Inferior parietal cortex (tissue), 1 donor: ENCODE data around the gene PSMC1.

Experiments
- DNase-seq: peaks from one replicate; pipeline ENCODE4 v3.0.0-alpha.2; 2016; ENCODE audit errors: extremely low spot score

The PSMC1 gene

DNA sequence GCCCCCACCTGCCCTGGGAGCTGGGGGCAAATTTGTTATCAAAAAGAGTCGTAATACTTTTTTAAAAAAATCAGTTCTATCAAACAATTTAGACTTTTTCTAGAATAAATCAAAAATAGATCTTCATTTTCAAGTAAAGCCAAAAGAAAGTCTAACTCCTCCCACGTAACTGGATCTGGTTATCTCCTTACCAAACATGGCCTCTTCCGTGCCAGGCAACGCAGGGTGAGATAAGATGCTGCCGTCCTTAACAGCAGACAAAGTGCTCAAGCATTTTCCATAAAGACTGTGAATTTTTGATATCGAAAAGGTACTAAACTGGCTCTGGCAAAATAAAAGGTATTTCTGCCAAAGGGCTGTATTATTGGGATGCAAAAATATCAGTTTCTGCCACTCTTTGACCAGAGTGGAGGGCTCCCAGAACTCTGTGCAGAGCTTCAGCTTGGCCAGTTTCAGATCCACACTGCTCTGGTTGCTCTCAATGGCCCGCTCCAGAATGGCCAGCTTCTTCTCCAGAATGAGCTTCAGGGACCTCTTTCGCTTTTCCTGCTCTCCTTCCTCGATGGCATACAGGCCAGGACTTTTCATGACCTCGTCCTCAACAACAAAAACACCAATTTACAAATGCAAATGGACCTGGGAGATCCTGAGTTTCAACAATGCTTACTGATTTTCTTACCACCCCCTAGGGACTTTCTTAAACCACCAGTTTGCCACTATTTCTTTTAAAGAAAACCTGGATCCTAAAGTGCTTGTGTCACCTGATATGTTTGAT, 46.4 kb downstream of the PSMC1 start:
- DNase-seq: peak; percentile 39

DNA sequence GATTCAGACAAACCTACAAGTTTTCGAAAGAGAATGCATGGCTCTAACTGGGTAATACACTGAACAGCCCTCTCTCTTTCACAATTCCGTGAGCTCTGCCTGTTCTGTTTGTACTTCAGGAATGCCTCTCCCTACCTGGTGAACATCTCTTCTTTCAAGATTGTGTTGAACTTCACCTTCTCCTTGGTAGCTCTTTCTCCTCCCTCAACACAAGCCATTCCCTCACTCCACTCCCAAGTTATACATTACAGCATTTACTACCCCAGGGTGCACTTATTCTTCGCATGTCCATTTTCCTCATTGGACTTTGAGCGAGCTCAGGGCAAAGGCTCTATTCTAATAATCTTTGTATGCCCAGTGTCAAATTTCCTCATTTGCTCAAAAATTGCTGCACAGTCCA, 47.1 kb downstream of the PSMC1 start:
- no peak for DNase-seq

DNA sequence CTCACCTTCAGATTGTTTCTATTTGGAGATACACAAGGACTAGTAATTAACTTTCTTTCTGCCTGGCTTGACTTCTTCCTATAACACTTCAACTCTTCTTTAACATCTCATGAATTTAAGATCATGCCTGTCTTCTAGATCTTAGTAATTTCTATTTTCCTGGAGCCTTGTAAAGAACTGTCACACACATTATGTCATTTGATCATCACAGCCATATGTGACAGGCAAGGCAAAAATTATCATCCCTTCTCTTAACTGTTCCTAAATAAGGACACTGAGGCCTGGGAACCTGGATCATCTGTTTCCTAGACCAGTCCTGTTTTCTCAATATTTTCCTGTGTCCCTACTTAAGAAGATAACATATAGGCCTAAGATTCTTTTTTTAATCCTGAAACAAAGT, 48.1 kb downstream of the PSMC1 start:
- no peak for DNase-seq

DNA sequence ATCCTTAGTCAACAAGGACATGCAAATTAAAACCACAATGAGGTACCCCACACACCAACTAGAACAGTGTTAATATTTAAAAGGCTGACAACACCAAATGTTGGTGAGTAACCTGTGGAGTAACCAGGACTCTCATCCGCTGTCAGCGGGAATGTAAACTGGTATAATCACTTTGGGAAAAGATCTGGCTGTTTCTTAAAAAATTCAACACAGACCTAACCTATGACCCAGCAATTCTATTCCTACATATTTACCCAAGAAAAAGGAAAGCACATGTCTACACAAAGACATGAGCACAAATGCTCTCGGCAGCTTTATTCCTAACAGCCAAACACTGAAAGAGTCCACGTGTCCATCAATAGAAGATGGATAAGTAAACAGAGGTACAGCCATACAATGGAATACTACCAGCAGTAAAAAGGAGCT, 48.8 kb downstream of the PSMC1 start:
- no peak for DNase-seq

DNA sequence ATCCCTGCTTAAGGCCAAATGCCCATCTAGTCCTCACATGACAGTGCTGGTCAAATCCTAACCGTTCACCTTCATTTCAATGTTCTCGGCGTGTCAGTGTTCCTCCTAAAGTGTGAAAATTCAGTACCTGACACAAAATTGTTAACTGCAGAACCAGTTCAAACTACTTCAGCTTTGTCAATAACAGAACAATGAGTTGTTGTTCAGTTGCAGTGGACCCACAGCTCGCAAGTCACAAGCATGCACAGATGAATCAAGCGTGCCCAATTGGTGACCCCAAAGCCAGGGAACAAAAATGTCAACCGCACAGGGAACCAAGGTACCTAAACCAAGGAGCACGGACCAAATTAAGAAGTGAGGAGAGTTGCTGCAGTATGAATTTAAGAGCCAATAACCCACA, 52.2 kb downstream of the PSMC1 start:
- DNase-seq: peak; percentile 39

DNA sequence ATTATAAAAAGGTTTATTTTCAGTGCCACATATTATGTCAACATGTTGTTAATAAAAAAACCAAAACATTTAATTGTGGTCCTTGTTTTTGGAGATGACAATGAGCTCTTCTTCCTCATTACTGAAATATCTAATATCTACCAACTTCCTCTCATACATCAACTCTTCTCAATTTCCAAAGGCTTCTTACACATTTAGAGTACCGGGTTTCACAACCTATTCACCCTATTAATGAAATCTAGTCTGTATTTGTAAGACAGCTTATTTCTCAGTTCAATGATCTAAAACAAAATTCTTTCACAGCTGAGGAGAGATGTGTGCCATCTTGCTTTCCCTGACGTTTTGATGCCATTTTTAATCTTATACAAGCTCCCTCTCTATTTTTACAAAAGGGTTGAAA, 60.9 kb downstream of the PSMC1 start:
- DNase-seq: no peak

DNA sequence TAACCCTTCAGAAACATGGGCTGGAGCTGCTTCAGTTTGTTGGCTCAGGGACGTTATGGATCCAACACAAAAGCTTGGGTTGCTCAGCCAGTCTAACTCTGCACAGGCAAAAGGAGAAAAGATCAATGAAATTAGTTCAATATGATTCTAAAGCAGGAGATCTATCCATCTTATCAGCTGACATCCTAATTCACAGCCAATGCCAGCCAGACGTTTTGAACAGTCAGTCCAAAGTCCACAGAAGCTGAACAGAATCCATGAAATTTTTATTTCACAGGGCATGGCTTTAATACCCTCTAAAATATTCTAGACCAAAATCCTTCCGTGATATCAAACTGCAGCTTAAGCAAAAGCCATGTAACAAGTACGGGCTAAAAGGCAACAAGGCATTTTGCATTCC, 61.7 kb downstream of the PSMC1 start:
- DNase-seq: no peak

DNA sequence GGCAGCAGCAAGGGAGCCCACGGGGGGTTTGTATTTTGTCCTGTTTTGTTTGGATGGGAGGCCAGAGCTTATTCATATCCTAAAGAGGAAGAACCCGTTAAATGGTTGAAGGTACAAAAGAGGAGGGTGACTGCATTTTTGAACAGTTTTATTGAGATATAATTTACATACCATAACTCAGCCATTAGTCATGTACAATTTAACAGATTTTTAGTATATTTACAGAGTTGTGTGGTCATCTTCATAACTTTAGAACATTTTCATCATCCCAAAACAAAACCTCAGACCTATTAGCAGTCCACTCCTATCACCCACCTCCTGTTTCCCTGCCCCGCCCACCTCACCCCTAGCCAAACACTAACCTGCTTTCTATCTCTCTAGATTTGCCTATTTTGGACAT, 62.8 kb downstream of the PSMC1 start:
- no peak for DNase-seq

DNA sequence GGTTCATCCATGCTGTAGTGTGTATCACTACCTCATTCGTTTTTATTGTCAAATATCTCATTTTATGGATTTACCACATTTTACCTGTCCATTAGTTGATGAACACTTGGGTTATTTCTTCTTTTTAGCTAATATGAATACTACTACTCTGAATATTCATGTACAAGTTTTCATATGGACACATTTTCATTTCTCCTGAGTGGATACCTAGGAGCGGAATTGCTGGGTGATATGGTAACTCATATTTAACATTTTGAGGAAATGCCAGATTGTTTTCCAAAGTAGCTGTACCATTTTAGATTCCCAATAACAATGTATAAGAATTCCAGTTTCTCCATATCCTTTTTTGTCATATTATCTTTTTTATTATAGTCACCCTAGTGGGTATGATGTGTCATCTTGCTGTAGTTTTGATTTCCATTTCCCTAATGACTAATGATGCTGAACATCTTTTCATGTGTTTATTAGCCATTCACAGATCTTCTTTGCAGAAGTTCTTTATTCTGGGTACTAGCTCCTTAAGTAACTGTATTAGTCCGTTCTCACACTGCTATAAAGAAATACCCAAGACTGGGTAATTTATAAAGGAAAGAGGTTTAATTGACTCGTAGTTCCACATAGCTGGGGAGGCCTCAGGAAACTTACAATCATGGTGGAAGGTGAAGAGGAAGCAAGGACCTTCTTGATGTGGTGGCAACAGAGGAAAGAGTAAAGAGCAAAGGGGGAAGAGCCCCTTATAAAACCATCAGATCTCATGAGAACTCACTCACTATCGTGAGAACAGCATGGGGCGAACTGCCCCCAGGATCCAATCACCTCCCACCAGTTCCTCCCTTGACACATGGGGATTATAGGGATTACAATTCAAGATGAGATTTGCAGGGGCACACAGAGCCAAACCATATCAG, 63.5 kb downstream of the PSMC1 start:
- no peak for DNase-seq

DNA sequence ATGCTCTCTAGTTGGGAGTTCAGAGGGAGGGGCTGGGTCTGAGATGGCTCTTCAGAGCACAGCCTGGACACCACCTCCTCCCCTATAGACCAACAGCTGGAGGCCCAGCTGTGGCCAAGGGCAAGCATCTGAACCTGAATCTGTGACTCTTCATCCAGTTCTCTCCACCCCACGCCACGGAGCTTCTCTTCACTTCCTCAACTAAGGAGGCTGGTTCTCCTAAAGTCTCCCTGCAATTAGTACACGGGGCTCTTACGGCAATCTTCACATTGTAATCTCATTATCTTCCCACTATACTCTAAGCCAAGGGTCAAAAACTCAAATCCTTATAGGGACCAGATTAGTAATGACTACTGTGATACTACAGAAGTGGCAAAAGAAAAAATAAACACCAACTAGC, 65.5 kb downstream of the PSMC1 start:
- no peak for DNase-seq
